K562 (cell line): Measurements from ENCODE around the gene CNPPD1. TPM values are rescaled to one million over a fixed set of nuclear protein-coding genes. Genes with fewer than 3 reads are reported as not detected.

ENCODE experiments used
- ATAC-seq: fragments of 200-7000 bp; cut with Tn5 transposase; 3 replicates; pipeline ENCODE4 v1.9.1; 2020; ENCODE audit warnings: moderate library complexity
- BruUV-seq: library from RNA; stranded (reverse); fragments of 400-500 nt; replicated peaks from 2 replicates; lab custom pipeline; 2021; lab: Mats Ljungman, UMichigan
- CTCF ChIA-PET: fragments of 300-600 bp; formaldehyde crosslinking; extraction: SDS; loops from one replicate; lab custom pipeline; 2021; ENCODE audit warnings: low intra/inter-chr PET ratio; lab: Yijun Ruan, JAX
- POLR2A ChIA-PET: fragments of 300-600, 350-650 bp; sonication (Branson Sonifier 250); formaldehyde crosslinking; extraction: SDS; loops from one replicate; lab custom pipeline; 2021; ENCODE audit warnings: antibody characterized with exemption, inconsistent platforms; lab: Yijun Ruan, JAX
- DNase-seq, 4 experiments: peaks; one replicate each; pipeline versions ENCODE4 v3.0.0 to v3.0.0-alpha.2; 2011 to 2018; ENCODE audit warnings: low spot score in 3 of 4, mixed read lengths in 3 of 4; ENCODE audit errors: extremely low read depth in 1 of 4
- FAIRE-seq: peaks from 2 replicates; lab custom pipeline; 2011; peaks lifted over from hg19 to GRCh38; lab: Jason Lieb, UNC
- H2AFZ ChIP-seq: 2 replicates; pipeline ENCODE4 v1.6.0; 2011; ENCODE audit warnings: low read depth, low read length, control low read depth, inconsistent platforms
- H3K27ac ChIP-seq: fragments of 200-600 bp; 3 replicates; pipeline ENCODE4 v1.8.0; 2011; ENCODE audit warnings: low read depth, mild to moderate bottlenecking, control low read depth, inconsistent platforms, low read length, moderate library complexity, mixed read lengths; ENCODE audit errors: extremely low read depth
- H3K27me3 ChIP-seq, 2 experiments: fragments of 300-600 bp in 1 of 2; 2 replicates in 1 of 2; 3 replicates in 1 of 2; pipeline versions ENCODE4 v1.6.0 to v1.8.0; 2011; ENCODE audit warnings: inconsistent platforms in 2 of 2, low read length in 2 of 2, mild to moderate bottlenecking in 1 of 2, mixed read lengths in 1 of 2, moderate library complexity in 1 of 2; ENCODE audit not compliant: control insufficient read depth in 2 of 2, insufficient read depth in 2 of 2
- H3K36me3 ChIP-seq: fragments of 300-600 bp; 3 replicates; pipeline ENCODE4 v1.8.0; 2011; ENCODE audit warnings: mild to moderate bottlenecking, low read length, inconsistent platforms; ENCODE audit not compliant: control insufficient read depth, insufficient read depth
- H3K4me1 ChIP-seq, 2 experiments: fragments of 200-600 bp in 1 of 2; replicated peaks in 1 of 2; 2 replicates in 1 of 2; 3 replicates in 1 of 2; pipeline versions ENCODE4 v1.5.1 to v1.8.0; 2011; ENCODE audit warnings: inconsistent platforms in 2 of 2, low read length in 2 of 2, mild to moderate bottlenecking in 1 of 2, mixed read lengths in 1 of 2, moderate library complexity in 1 of 2; ENCODE audit not compliant: control insufficient read depth in 2 of 2, insufficient read depth in 2 of 2
- H3K4me2 ChIP-seq: 2 replicates; pipeline ENCODE4 v1.6.1; 2011; ENCODE audit warnings: low read length, control low read depth, inconsistent platforms, mixed read lengths; ENCODE audit not compliant: insufficient read depth
- H3K4me3 ChIP-seq: fragments of 200-600 bp; sonication (generic), shearing (Covaris generic); 2 replicates; pipeline ENCODE4 v1.5.1; 2016; ENCODE audit warnings: control low read depth, inconsistent platforms
- H3K79me2 ChIP-seq: fragments of 200-600 bp; 3 replicates; pipeline ENCODE4 v1.8.0; 2011; ENCODE audit warnings: low read length, inconsistent platforms; ENCODE audit not compliant: control insufficient read depth, insufficient read depth
- H3K9ac ChIP-seq, 2 experiments: 2 replicates each; pipeline versions ENCODE4 v1.6.0 to v1.6.1; 2011; ENCODE audit warnings: low read depth in 2 of 2, low read length in 2 of 2, control low read depth in 1 of 2, inconsistent platforms in 1 of 2, mild to moderate bottlenecking in 1 of 2, mixed read lengths in 1 of 2; ENCODE audit not compliant: insufficient read depth in 1 of 2
- H3K9me1 ChIP-seq: one replicate; pipeline ENCODE4 v1.6.0; 2011; ENCODE audit warnings: inconsistent platforms, mild to moderate bottlenecking, low read length, moderate library complexity; ENCODE audit not compliant: control insufficient read depth, insufficient read depth
- H3K9me3 ChIP-seq: replicated peaks from 2 replicates; pipeline ENCODE4 v1.5.1; 2011; ENCODE audit warnings: low read depth, low read length, inconsistent platforms; ENCODE audit not compliant: control insufficient read depth, insufficient read depth
- H4K20me1 ChIP-seq: replicated peaks from 2 replicates; pipeline ENCODE4 v1.6.1; 2011; ENCODE audit warnings: low read length, inconsistent platforms, mixed read lengths; ENCODE audit not compliant: control insufficient read depth, insufficient read depth
- CC2D1A ChIP-seq: fragments of 450-650 bp; IDR thresholded peaks from 2 replicates; pipeline ENCODE4 v1.6.1; 2017; ENCODE audit warnings: mild to moderate bottlenecking
- CEBPB ChIP-seq: fragments of 450-650 bp; IDR thresholded peaks from 2 replicates; pipeline ENCODE4 v1.6.1; 2016; ENCODE audit warnings: missing genetic modification characterization, missing compliant biosample characterization
- SAFB ChIP-seq: fragments of 200-400 bp; formaldehyde crosslinking; IDR thresholded peaks from 2 replicates; pipeline ENCODE4 v1.6.1; 2017; ENCODE audit warnings: low read depth, low read length, borderline replicate concordance
- SMARCE1 ChIP-seq: fragments of 450-650 bp; IDR thresholded peaks from 2 replicates; pipeline ENCODE4 v1.7.1; 2016; ENCODE audit warnings: mild to moderate bottlenecking
- SUPT5H ChIP-seq: fragments of 450-650 bp; IDR thresholded peaks from 2 replicates; pipeline ENCODE4 v1.6.1; 2016
- ZNF507 ChIP-seq: conservative IDR thresholded peaks from 2 replicates; pipeline ENCODE4 v1.6.1; 2017; ENCODE audit warnings: missing genetic modification characterization, missing compliant biosample characterization
- WGBS: fragments of 100-300 bp; shearing (Covaris generic); methylation state at CpG from one replicate; pipeline ENCODE4 v1.1.6; 2016; ENCODE audit warnings: low coverage, mixed read lengths; ENCODE audit not compliant: insufficient coverage; ENCODE audit errors: missing lambda C conversion rate; 5-methylcytosine and 5-hydroxymethylcytosine counted together
- in situ Hi-C: fragments of 300-500 bp; cut with MboI; formaldehyde crosslinking; loops from 4 replicates; pipeline ENCODE4 v1.15.0; 2018; ENCODE audit warnings: inconsistent platforms, mixed read lengths
- intact Hi-C: fragments of 100-400 bp; cut with micrococcal nuclease; formaldehyde crosslinking; loops from 2 replicates; pipeline ENCODE4 v1.14.2; 2022
- polyA plus RNA-seq, 8 experiments: library from polyadenylated mRNA; depleted of rRNA in 4 of 8; stranded (reverse) in 5 of 8; unstranded in 3 of 8; fragments of >200 nt; fragmentation: Nextera tagmentation in 2 of 8; fragmentation: Illumina TruSeq in 1 of 8; extraction: Ambion mirVana in 2 of 8; extraction: Trizol in 1 of 8; gene quantifications; 2 replicates each; pipeline versions ENCODE4 v1.2.1 to v1.2.3, GENCODE V29; 2011 to 2014; ENCODE audit warnings: inconsistent platforms in 1 of 8, missing spikeins in 1 of 8
- total RNA-seq, 7 experiments: library from RNA; depleted of rRNA in 6 of 7; stranded (reverse); fragments of >200 nt in 6 of 7; fragmentation: Illumina TruSeq in 2 of 7; extraction: Trizol in 2 of 7; gene quantifications; 2 replicates each; pipeline versions ENCODE4 v1.2.1 to v1.2.3, GENCODE V29; 2011 to 2021; ENCODE audit warnings: low replicate concordance in 1 of 7
- TF ChIP-seq, protein P1 (sequence below): fragments of 250-450 bp; sonication (Bioruptor Pico); IDR thresholded peaks from 2 replicates; pipeline ENCODE4 v1.4.0; 2020

The CNPPD1 gene
- total and polyA plus RNA-seq, 9 of the 15 experiments (the other 6 are each of a cell fraction or from before 2014, with no cell fraction given), result 9.9 to 53.5 (median 27.0) TPM

DNA sequence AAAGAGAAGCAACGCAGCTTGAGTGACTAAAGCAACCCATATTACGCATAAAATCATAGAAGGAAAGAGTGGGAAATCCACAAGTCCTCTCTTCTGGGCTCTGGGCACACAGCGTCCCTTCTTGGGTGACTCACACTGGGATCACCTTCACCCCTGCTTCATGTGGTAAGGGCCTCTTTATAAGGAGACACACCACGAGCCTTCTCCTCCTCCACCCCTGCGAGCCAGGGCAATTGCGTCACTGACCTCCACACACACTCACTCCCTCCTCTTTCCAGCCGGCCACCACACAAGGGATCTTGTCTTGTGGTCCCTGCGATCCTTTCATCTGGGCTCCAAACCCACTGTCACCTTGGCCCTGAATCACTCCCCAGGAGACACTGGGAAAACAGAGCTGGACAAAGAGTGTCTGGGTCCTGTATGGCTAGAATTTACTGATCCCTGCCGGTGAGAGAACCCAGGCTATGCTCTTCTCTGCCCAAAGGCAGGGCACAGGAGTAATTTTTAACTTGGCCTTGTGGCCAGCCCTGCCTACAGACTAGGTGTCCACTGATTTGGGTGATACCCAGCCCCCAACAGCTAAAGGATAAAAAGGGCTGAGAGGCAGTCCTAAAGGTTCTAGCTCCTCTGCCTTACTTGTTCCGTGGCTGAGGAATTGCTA, 51.4 kb downstream of the CNPPD1 start:
- peak; percentile 68 to 83 (median 72) for DNase-seq
- Histone ChIP-seq H3K79me2 (no peaks in the 10 kb centered on the region), H3K4me2 (peak overlapping the region; percentile 43; the same call in 1 of the 2 replicates), H4K20me1 (no peaks in the 10 kb centered on the region), H3K27ac (peak overlapping the region; percentile 38; the same call in 2 of the 3 replicates), H3K36me3 (no peaks in the 10 kb centered on the region), H3K9me3 (no peaks in the 10 kb centered on the region), H2AFZ (peak overlapping the region; percentile 41; the same call in 1 of the 2 replicates), H3K4me3 (no peak overlapping the region), H3K4me1 (peaks cover 21 to 35% of the 10 kb centered on the region in 2 experiments), H3K27me3 (no peaks in the 10 kb centered on the region), H3K9ac (peak overlapping the region; percentile 17 to 31; a peak in 2 of 4 replicates), H3K9me1 (peaks cover 3% of the 10 kb centered on the region)
- in situ Hi-C loops, result no loop called here
- POLR2A ChIA-PET, result interaction anchor here (0.7 to 0.8 kb wide), 2 partner anchors 23 to 123 kb away, joined by 3 read pairs; no protein-coding TSS in a partner anchor
- CTCF ChIA-PET, result no interaction called here
- intact Hi-C loops, result no loop called here
- ATAC-seq, result peak; percentile 84
- BruUV-seq, result no TSS peak
- FAIRE-seq, result no peak
- WGBS, result 12% methylated on average over 8 of the region's 10 CpGs
- TF ChIP-seq, protein P1, sequence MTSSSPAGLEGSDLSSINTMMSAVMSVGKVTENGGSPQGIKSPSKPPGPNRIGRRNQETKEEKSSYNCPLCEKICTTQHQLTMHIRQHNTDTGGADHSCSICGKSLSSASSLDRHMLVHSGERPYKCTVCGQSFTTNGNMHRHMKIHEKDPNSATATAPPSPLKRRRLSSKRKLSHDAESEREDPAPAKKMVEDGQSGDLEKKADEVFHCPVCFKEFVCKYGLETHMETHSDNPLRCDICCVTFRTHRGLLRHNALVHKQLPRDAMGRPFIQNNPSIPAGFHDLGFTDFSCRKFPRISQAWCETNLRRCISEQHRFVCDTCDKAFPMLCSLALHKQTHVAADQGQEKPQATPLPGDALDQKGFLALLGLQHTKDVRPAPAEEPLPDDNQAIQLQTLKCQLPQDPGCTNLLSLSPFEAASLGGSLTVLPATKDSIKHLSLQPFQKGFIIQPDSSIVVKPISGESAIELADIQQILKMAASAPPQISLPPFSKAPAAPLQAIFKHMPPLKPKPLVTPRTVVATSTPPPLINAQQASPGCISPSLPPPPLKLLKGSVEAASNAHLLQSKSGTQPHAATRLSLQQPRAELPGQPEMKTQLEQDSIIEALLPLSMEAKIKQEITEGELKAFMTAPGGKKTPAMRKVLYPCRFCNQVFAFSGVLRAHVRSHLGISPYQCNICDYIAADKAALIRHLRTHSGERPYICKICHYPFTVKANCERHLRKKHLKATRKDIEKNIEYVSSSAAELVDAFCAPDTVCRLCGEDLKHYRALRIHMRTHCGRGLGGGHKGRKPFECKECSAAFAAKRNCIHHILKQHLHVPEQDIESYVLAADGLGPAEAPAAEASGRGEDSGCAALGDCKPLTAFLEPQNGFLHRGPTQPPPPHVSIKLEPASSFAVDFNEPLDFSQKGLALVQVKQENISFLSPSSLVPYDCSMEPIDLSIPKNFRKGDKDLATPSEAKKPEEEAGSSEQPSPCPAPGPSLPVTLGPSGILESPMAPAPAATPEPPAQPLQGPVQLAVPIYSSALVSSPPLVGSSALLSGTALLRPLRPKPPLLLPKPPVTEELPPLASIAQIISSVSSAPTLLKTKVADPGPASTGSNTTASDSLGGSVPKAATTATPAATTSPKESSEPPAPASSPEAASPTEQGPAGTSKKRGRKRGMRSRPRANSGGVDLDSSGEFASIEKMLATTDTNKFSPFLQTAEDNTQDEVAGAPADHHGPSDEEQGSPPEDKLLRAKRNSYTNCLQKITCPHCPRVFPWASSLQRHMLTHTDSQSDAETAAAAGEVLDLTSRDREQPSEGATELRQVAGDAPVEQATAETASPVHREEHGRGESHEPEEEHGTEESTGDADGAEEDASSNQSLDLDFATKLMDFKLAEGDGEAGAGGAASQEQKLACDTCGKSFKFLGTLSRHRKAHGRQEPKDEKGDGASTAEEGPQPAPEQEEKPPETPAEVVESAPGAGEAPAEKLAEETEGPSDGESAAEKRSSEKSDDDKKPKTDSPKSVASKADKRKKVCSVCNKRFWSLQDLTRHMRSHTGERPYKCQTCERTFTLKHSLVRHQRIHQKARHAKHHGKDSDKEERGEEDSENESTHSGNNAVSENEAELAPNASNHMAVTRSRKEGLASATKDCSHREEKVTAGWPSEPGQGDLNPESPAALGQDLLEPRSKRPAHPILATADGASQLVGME, result no peak
- 0 out of 2 replicates have a peak, but pooled peaks have one; percentile 11 for TF ChIP-seq CC2D1A
- no peak for TF ChIP-seq SUPT5H
- TF ChIP-seq ZNF507 (tag), result no peak
- TF ChIP-seq SMARCE1, result peak; percentile 61; the same call in 1 of the 2 replicates
- TF ChIP-seq CEBPB (tag), result peak; percentile 89
- no peak for TF ChIP-seq SAFB
